Lung (tissue), 12 donors: Measurements from ENCODE around the gene DOCK6. TPM values are rescaled to one million over a fixed set of nuclear protein-coding genes. Genes with fewer than 3 reads are reported as not detected.

Experiments
- ATAC-seq: fragments of 200-7000 bp; cut with Tn5 transposase; one replicate; pipeline ENCODE4 v1.9.1; 2020; ENCODE audit warnings: moderate number of reproducible peaks; ENCODE audit not compliant: insufficient read depth, low FRiP score
- DNase-seq, 3 donors: peaks; one replicate each; pipeline ENCODE4 v3.0.0-alpha.2; 2013 to 2017
- H3K27ac ChIP-seq, 2 donors: one replicate each; pipeline ENCODE4 v1.5.1; 2013; ENCODE audit warnings: mild to moderate bottlenecking in 2 of 2, moderate library complexity in 2 of 2, control low read depth in 1 of 2, inconsistent platforms in 1 of 2, low read depth in 1 of 2, low read length in 1 of 2
- H3K27me3 ChIP-seq, 3 donors: one replicate each; pipeline ENCODE4 v1.5.1; 2013; ENCODE audit warnings: low read length in 2 of 3; ENCODE audit not compliant: control insufficient read depth in 3 of 3, insufficient read depth in 3 of 3
- H3K36me3 ChIP-seq, 4 donors: one replicate each; pipeline ENCODE4 v1.5.1; 2013; ENCODE audit warnings: low read length in 4 of 4, mild to moderate bottlenecking in 1 of 4, moderate library complexity in 1 of 4; ENCODE audit not compliant: control insufficient read depth in 4 of 4, insufficient read depth in 4 of 4
- H3K4me1 ChIP-seq, 5 donors: one replicate each; pipeline ENCODE4 v1.5.1; 2013; ENCODE audit warnings: low read length in 5 of 5, mild to moderate bottlenecking in 2 of 5, moderate library complexity in 1 of 5; ENCODE audit not compliant: control insufficient read depth in 5 of 5, insufficient read depth in 5 of 5
- H3K4me3 ChIP-seq: one replicate; pipeline ENCODE4 v1.5.1; 2013; ENCODE audit warnings: mild to moderate bottlenecking, control low read depth, moderate library complexity
- H3K9ac ChIP-seq, 2 donors: one replicate each; pipeline ENCODE4 v1.5.1; 2013; ENCODE audit warnings: low read length in 2 of 2, control low read depth in 1 of 2; ENCODE audit not compliant: insufficient read depth in 1 of 2
- H3K9me3 ChIP-seq, 4 donors: one replicate each; pipeline ENCODE4 v1.5.1; 2013; ENCODE audit warnings: low read length in 3 of 4, mild to moderate bottlenecking in 1 of 4, moderate library complexity in 1 of 4; ENCODE audit not compliant: control insufficient read depth in 4 of 4, insufficient read depth in 3 of 4
- CTCF ChIP-seq: IDR thresholded peaks from 2 replicates; pipeline ENCODE4 v1.5.1; 2012; ENCODE audit warnings: mild to moderate bottlenecking; ENCODE audit errors: control extremely low read depth, extremely low read depth
- WGBS, 2 donors: extraction: QIAGEN DNeasy Blood & Tissue Kit; methylation state at CpG; one replicate each; pipeline ENCODE4 v1.1.7; 2013; 5-methylcytosine and 5-hydroxymethylcytosine counted together
- polyA plus RNA-seq, 2 donors: library from polyadenylated mRNA; stranded (reverse); fragments of 200-250 nt; gene quantifications; one replicate each; pipeline ENCODE4 v1.2.1, GENCODE V29; 2013
- total RNA-seq, 2 donors: library from RNA; depleted of rRNA in 1 of 2; stranded (reverse); fragments of >200 nt in 1 of 2; gene quantifications; one replicate each; pipeline ENCODE4 v1.2.1, GENCODE V29; 2014 to 2021
- donor health status: control.
- donor health status: control.
- donor health status: Bipolar disorder and iron deficiency.
- donor health status: healthy.
- donor health status: DM: yes; HTN: yes; CAD: no.

Gene DOCK6
- total and polyA plus RNA-seq, 4 donors = 38.6 to 129 (median 73.7) TPM

DNA sequence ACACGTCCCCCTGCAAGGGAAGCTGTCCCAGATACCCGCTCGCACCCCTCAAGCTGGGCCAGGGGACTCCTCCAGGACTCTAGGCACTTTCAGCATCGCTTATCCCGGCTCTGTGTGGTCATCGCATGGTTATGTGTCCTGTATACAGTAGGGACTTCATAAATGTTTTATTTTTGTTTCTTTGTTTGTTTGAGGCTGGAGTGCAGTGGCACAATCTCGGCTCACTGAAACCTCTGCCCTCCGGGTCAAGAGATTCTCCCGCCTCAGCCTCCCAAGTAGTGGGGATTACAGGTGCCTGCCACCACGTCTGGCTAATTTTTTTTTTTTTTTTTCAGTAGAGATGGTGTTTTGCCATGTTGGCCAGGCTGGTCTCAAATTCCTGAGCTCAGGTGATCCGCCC, 15.4 kb downstream of the DOCK6 start:
- no peaks in the 10 kb centered on the region for H3K27me3 ChIP-seq
- TF ChIP-seq CTCF = no peak
- WGBS, 2 donors = 82 to 86% methylated on average over 11 of the region's 11 CpGs
- H3K36me3 ChIP-seq = peaks cover 0 to 32% (median 24%) of the 10 kb centered on the region in 4 donors
- ATAC-seq = no peak
- peak overlapping the region in 1 of 2 donors; percentile 17 for H3K27ac ChIP-seq
- no peak for DNase-seq
- H3K4me1 ChIP-seq = peaks cover 0 to 12% (median 6%) of the 10 kb centered on the region in 5 donors
- H3K4me3 ChIP-seq = no peak overlapping the region
- no peaks in the 10 kb centered on the region for H3K9me3 ChIP-seq
- no peak overlapping the region for H3K9ac ChIP-seq

- no peak for TF ChIP-seq CTCF
- no peaks in the 10 kb centered on the region for H3K9me3 ChIP-seq
- WGBS, 2 donors = 92 to 96% methylated on average over 5 of the region's 5 CpGs
- no peak overlapping the region for H3K4me3 ChIP-seq
- peaks cover 0 to 12% (median 6%) of the 10 kb centered on the region in 5 donors for H3K4me1 ChIP-seq
- H3K27ac ChIP-seq = peak overlapping the region in 1 of 2 donors; percentile 37
- H3K9ac ChIP-seq = no peak overlapping the region
- ATAC-seq (no peak), DNase-seq (no peak)
- peaks cover 0 to 29% (median 23%) of the 10 kb centered on the region in 4 donors for H3K36me3 ChIP-seq
- no peaks in the 10 kb centered on the region for H3K27me3 ChIP-seq
Observed at GRCh38 chr19:11244846-11245589, 17.3 kb downstream of the DOCK6 start.

- Histone ChIP-seq H3K4me3 (no peak overlapping the region), H3K27ac (peak overlapping the region in 1 of 2 donors; percentile 81), H3K27me3 (no peaks in the 10 kb centered on the region), H3K4me1 (peaks cover 0 to 12% (median 6%) of the 10 kb centered on the region in 5 donors), H3K36me3 (peaks cover 0 to 38% (median 30%) of the 10 kb centered on the region in 4 donors), H3K9ac (peak overlapping the region in 1 of 2 donors; percentile 28), H3K9me3 (peaks cover 0 to 2% (median 0%) of the 10 kb centered on the region in 4 donors)
- DNase-seq (no peak), ATAC-seq (no peak)
- 90 to 92% methylated on average over 7 of the region's 7 CpGs for WGBS, 2 donors
- no peak for TF ChIP-seq CTCF
Observed at GRCh38 chr19:11243798-11244169, 18.5 kb downstream of the DOCK6 start.
